ENCODE measurements around the gene CIB2. TPM values are rescaled to one million over a fixed set of nuclear protein-coding genes. Genes with fewer than 3 reads are reported as not detected.

The CIB2 gene
- total RNA-seq, 1 experiment from 2014 or later: 43.2 TPM

- Histone ChIP-seq H4K8ac (replicated peaks; ENCODE audit: insufficient read length, low read depth, low read length) (no peak overlapping the region), H2BK12ac (ENCODE audit: insufficient read length, low read depth, low read length) (no peak overlapping the region), H2BK5ac (ENCODE audit: insufficient read length, low read length) (no peak overlapping the region), H2AK5ac (ENCODE audit: insufficient read length, low read length) (no peak overlapping the region), H3K9me3 (ENCODE audit: control insufficient read depth, low read depth, low read length) (no peaks in the 10 kb centered on the region), H3K56ac (ENCODE audit: insufficient read length, low read depth, low read length) (no peak overlapping the region), H3K4ac (ENCODE audit: low read depth, low read length) (no peak overlapping the region), H3K23me2 (ENCODE audit: insufficient read length, low read depth, low read length, poor library complexity, severe bottlenecking) (peaks cover 6% of the 10 kb centered on the region), H2BK120ac (ENCODE audit: low read depth, low read length, poor library complexity, severe bottlenecking) (no peak overlapping the region), H3K4me1 (ENCODE audit: insufficient read depth, low read length) (peaks cover 3% of the 10 kb centered on the region; the same call in 1 of the 2 replicates), H4K91ac (ENCODE audit: insufficient read length, low read depth, low read length) (no peak overlapping the region), H4K5ac (ENCODE audit: insufficient read length, low read depth, low read length) (no peak overlapping the region), H3K79me2 (ENCODE audit: insufficient read depth, low read length) (no peaks in the 10 kb centered on the region), H3K18ac (ENCODE audit: insufficient read length, low read depth, low read length) (no peak overlapping the region), H3K23ac (ENCODE audit: insufficient read length, low read depth, low read length) (no peak overlapping the region), H3K27ac (ENCODE audit: insufficient read length, low read depth, low read length) (no peak overlapping the region), H2AFZ (ENCODE audit: low read length) (no peak overlapping the region), H2BK15ac (ENCODE audit: low read depth, low read length) (no peak overlapping the region), H3K27me3 (ENCODE audit: insufficient read depth, low read length) (no peaks in the 10 kb centered on the region), H3K9ac (ENCODE audit: extremely low read depth, insufficient read length, low read length) (no peak overlapping the region), H2BK20ac (ENCODE audit: low read depth, low read length, poor library complexity, severe bottlenecking) (no peak overlapping the region), H4K20me1 (ENCODE audit: control insufficient read depth, insufficient read depth, insufficient read length) (no peaks in the 10 kb centered on the region), H3K14ac (ENCODE audit: insufficient read depth, low read length) (no peak overlapping the region), H3K4me2 (ENCODE audit: insufficient read depth, insufficient read length, low read length) (no peak overlapping the region), H3T11ph (ENCODE audit: low read length) (no peak overlapping the region), H3K79me1 (ENCODE audit: insufficient read depth, low read depth, low read length, poor library complexity, severe bottlenecking) (no peaks in the 10 kb centered on the region)
- whole genome bisulfite sequencing (ENCODE audit: extremely low coverage, insufficient read length, low lambda C conversion rate): no CpG with 5 or more reads among the region's 2 CpGs
- TF ChIP-seq CTCF (conservative IDR thresholded peaks at IDR 0.05): no peak
- Mint-ChIP-seq H3K9me3 (no peaks in the 10 kb centered on the region; a peak in 1 of 5 replicates), H3K4me3 (no peak overlapping the region), H3K4me1 (peaks cover 20 to 23% of the 10 kb centered on the region in 2 experiments), H3K27ac (no peak overlapping the region), H3K27me3 (ENCODE audit: low read depth) (peaks cover 2% of the 10 kb centered on the region; the same call in 1 of the 2 replicates), H3K36me3 (ENCODE audit: insufficient read depth in 1 of 3, low read depth in 3 of 3) (no peaks in the 10 kb centered on the region)
- no peak for DNase-seq
Observed at GRCh38 chr15:78133801-78134200, 2.6 kb upstream of the CIB2 start.
